CD4-positive, alpha-beta T cell treated with Interleukin-15 for 4 hours (primary cell): ENCODE measurements around the gene SRGAP2C.
"Not testable (repeated sequence)": the region's sequence is repeated elsewhere in the genome, so short reads cannot be mapped to it uniquely, and the experiment has no call there.

Experiments used
- DNase-seq: peaks from one replicate; pipeline ENCODE4 v3.0.0-alpha.2; 2020; ENCODE audit warnings: low spot score

Gene SRGAP2C

DNA sequence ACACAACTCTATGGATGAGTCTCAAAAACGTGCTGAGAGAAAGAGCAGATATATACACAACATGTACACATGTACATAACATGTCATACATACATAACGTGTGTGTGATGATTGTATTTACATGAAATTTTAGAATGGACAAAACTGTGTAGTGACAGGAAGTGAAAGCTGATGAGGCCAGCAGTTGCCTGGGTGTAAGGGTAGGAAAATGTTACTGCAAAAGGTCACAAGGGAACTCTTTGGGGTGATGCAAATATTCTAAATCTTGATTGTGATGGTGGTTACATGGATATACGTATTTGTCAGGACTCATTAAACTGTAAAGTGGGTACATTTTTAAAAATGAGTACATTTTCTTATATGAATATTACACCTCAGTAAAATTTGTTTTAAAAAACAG lies 236.7 kb downstream of the SRGAP2C start:
- not testable (repeated sequence) for DNase-seq

- DNase-seq, result not testable (repeated sequence)
Observed at GRCh38 chr1:121423956-121424355, 239.2 kb downstream of the SRGAP2C start.

- DNase-seq, result not testable (repeated sequence)
Observed at GRCh38 chr1:121433517-121433916, 248.7 kb downstream of the SRGAP2C start.

DNA sequence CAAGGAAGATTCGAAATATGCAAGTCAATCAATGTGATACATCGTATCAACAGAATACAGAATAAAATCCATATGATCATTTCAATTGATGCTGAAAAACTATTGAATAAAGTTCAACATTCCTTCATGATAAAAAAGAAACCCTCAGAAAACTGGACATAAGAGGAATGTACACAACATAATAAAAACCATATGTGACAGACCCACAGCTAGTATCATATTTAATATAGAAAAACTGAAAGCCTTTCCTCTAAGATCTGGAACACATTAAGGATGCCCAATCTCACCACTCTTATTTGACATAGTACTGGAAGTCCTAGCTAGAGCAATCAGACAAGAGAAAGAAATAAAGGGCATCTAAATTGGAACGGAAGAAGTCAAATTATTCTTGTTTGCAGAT lies 254.1 kb downstream of the SRGAP2C start:
- DNase-seq, result not testable (repeated sequence)

DNA sequence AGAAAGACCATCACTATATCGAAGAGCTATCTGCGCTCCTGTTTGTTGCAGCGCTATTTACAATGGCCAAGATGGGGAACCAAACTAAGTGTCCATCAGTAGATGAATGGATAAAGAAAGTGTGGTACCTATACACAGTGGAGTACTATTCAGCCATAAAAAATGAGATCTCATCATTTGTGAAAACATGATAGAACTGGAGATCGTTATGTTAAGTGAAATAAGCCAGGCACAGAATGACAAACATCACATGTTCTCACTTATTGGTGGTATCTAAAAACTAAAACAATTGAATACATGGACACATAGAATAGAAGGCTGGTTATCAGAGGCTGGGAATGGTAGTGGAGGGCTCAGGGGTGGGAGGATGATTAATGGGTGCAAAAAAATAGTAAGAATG lies 256.2 kb downstream of the SRGAP2C start:
- DNase-seq, result no peak
